Measurements from ENCODE around the gene SC5D.

DNA sequence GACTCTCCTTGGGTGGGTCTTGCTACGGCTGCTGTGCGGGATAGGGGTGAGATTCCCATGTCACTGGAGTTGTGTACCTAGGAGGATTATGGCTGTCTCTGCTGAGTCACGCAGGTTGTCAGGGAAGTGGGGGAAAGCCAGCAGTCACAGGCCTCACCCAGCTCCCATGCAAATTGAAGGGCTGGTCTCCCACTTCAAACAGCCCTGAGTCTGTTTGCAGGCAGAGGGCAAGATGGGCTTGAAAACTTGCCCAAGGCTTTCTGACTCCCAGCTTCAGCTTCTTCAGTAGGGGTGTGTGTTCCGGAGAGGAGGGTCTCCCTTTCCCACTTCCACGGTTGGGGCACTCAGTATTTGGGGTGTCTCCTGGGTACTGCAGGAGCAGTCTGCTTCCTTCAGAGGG, 10.9 kb upstream of the SC5D start:
- no peak for TF ChIP-seq POLR2A (IDR thresholded peaks at IDR 0.05)
- TF ChIP-seq, protein P1, sequence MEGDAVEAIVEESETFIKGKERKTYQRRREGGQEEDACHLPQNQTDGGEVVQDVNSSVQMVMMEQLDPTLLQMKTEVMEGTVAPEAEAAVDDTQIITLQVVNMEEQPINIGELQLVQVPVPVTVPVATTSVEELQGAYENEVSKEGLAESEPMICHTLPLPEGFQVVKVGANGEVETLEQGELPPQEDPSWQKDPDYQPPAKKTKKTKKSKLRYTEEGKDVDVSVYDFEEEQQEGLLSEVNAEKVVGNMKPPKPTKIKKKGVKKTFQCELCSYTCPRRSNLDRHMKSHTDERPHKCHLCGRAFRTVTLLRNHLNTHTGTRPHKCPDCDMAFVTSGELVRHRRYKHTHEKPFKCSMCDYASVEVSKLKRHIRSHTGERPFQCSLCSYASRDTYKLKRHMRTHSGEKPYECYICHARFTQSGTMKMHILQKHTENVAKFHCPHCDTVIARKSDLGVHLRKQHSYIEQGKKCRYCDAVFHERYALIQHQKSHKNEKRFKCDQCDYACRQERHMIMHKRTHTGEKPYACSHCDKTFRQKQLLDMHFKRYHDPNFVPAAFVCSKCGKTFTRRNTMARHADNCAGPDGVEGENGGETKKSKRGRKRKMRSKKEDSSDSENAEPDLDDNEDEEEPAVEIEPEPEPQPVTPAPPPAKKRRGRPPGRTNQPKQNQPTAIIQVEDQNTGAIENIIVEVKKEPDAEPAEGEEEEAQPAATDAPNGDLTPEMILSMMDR (IDR thresholded peaks at IDR 0.05) = no peak

All from esophagus squamous epithelium (tissue), 4 donors.